Fibroblast of lung (primary cell): Measurements from ENCODE around the gene FOXD1. TPM values are rescaled to one million over a fixed set of nuclear protein-coding genes. Genes with fewer than 3 reads are reported as not detected.

ENCODE experiments used
- DNase-seq, 2 donors: peaks; one replicate each; pipeline versions ENCODE4 v3.0.0 to v3.0.0-alpha.2; 2010; ENCODE audit warnings: low read depth in 2 of 2
- H2AFZ ChIP-seq: 2 replicates; pipeline ENCODE4 v1.5.1; 2012; ENCODE audit warnings: low read length, control low read depth, inconsistent platforms
- H3K27ac ChIP-seq: 2 replicates; pipeline ENCODE4 v1.5.1; 2011; ENCODE audit warnings: low read length, control low read depth; ENCODE audit not compliant: insufficient read depth
- H3K27me3 ChIP-seq: 2 replicates; pipeline ENCODE4 v1.5.1; 2011; ENCODE audit warnings: mild to moderate bottlenecking, low read length; ENCODE audit not compliant: control insufficient read depth, insufficient read depth
- H3K36me3 ChIP-seq: 2 replicates; pipeline ENCODE4 v1.5.1; 2011; ENCODE audit warnings: low read length; ENCODE audit not compliant: control insufficient read depth, insufficient read depth
- H3K4me1 ChIP-seq: 2 replicates; pipeline ENCODE4 v1.5.1; 2011; ENCODE audit warnings: low read length; ENCODE audit not compliant: control insufficient read depth, insufficient read depth; ENCODE audit errors: extremely low read depth
- H3K4me2 ChIP-seq: 2 replicates; pipeline ENCODE4 v1.5.1; 2011; ENCODE audit warnings: low read length, control low read depth; ENCODE audit not compliant: insufficient read depth; ENCODE audit errors: extremely low read depth
- H3K4me3 ChIP-seq, 4 experiments: fragments of 200-600 bp in 1 of 4; sonication (generic) in 1 of 4; replicated peaks in 1 of 4; 2 replicates each; pipeline ENCODE4 v1.5.1; 2011 to 2016; ENCODE audit warnings: low read length in 4 of 4, low read depth in 3 of 4, mild to moderate bottlenecking in 3 of 4, control low read depth in 2 of 4, inconsistent platforms in 1 of 4, mixed read lengths in 1 of 4; ENCODE audit not compliant: insufficient read depth in 1 of 4; ENCODE audit errors: control extremely low read depth in 1 of 4
- H3K79me2 ChIP-seq: 2 replicates; pipeline ENCODE4 v1.5.1; 2012; ENCODE audit warnings: mild to moderate bottlenecking, low read length, inconsistent platforms; ENCODE audit not compliant: control insufficient read depth, insufficient read depth
- H3K9ac ChIP-seq: 2 replicates; pipeline ENCODE4 v1.5.1; 2011; ENCODE audit warnings: mild to moderate bottlenecking, low read length, control low read depth; ENCODE audit not compliant: insufficient read depth
- H3K9me3 ChIP-seq: 2 replicates; pipeline ENCODE4 v1.5.1; 2012; ENCODE audit warnings: low read depth, low read length; ENCODE audit not compliant: control insufficient read depth, insufficient read depth
- H4K20me1 ChIP-seq: 2 replicates; pipeline ENCODE4 v1.5.1; 2011; ENCODE audit warnings: low read length; ENCODE audit not compliant: control insufficient read depth, insufficient read depth; ENCODE audit errors: extremely low read depth
- CTCF ChIP-seq, 2 donors: IDR thresholded peaks in 1 of 2; conservative IDR thresholded peaks in 1 of 2; 1 replicate in 1 of 2; 2 replicates in 1 of 2; pipeline ENCODE4 v1.5.1; 2011 to 2012; ENCODE audit warnings: low read length in 2 of 2, control low read depth in 1 of 2, inconsistent platforms in 1 of 2, low read depth in 1 of 2, mild to moderate bottlenecking in 1 of 2
- EZH2 ChIP-seq: IDR thresholded peaks from 2 replicates; pipeline ENCODE4 v1.5.1; 2012; ENCODE audit warnings: low read length, control low read depth, mild to moderate bottlenecking; ENCODE audit errors: missing control alignments
- polyA plus RNA-seq, 2 donors: library from polyadenylated mRNA; depleted of rRNA in 1 of 2; stranded (reverse) in 1 of 2; unstranded in 1 of 2; fragments of >200 nt; gene quantifications; 2 replicates each; pipeline ENCODE4 v1.2.1, GENCODE V29; 2011 to 2012; ENCODE audit warnings: missing spikeins in 1 of 2
- total RNA-seq: library from RNA; depleted of rRNA; stranded (reverse); fragments of >200 nt; gene quantifications from 2 replicates; pipeline ENCODE4 v1.2.1, GENCODE V29; 2014

FOXD1 gene
- total and polyA plus RNA-seq, 2 donors (not counting 1 experiment from before 2014, with no cell fraction given) = 1.5 to 8.7 TPM

- Histone ChIP-seq H3K27me3 (peaks cover 9% of the 10 kb centered on the region), H2AFZ (no peak overlapping the region), H3K9ac (no peak overlapping the region), H3K9me3 (no peaks in the 10 kb centered on the region), H3K4me1 (no peaks in the 10 kb centered on the region), H3K4me3 (no peak overlapping the region), H4K20me1 (no peaks in the 10 kb centered on the region), H3K27ac (no peak overlapping the region), H3K79me2 (no peaks in the 10 kb centered on the region), H3K36me3 (no peaks in the 10 kb centered on the region), H3K4me2 (no peak overlapping the region)
- TF ChIP-seq EZH2 (no peak), CTCF (conservative IDR thresholded peaks at IDR 0.05 in 1 of 2, IDR thresholded peaks at IDR 0.05 in 1 of 2; ENCODE audit: low read depth in 1 of 2, low read length in 2 of 2) (no peak)
- peak; percentile 58 to 84 for DNase-seq
Measured at GRCh38 chr5:73482383-73483136, 34.0 kb upstream of the FOXD1 start.

GRCh38 chr5:73480500-73480899, 31.9 kb upstream of the FOXD1 start:
- no peak overlapping the region for H3K4me2 ChIP-seq
- H3K4me1 ChIP-seq = no peaks in the 10 kb centered on the region
- DNase-seq = no peak
- no peaks in the 10 kb centered on the region for H3K9me3 ChIP-seq
- H2AFZ ChIP-seq = no peak overlapping the region
- H3K79me2 ChIP-seq = no peaks in the 10 kb centered on the region
- no peaks in the 10 kb centered on the region for H3K36me3 ChIP-seq
- peaks cover 13% of the 10 kb centered on the region for H3K27me3 ChIP-seq
- H3K27ac ChIP-seq = no peak overlapping the region
- no peaks in the 10 kb centered on the region for H4K20me1 ChIP-seq
- no peak overlapping the region for H3K9ac ChIP-seq
- TF ChIP-seq EZH2 = no peak
- TF ChIP-seq CTCF (conservative IDR thresholded peaks at IDR 0.05 in 1 of 2, IDR thresholded peaks at IDR 0.05 in 1 of 2; ENCODE audit: low read depth in 1 of 2, low read length in 2 of 2) = no peak
- H3K4me3 ChIP-seq = no peak overlapping the region

- no peak overlapping the region for H3K4me2 ChIP-seq
- H3K27me3 ChIP-seq = peaks cover 3% of the 10 kb centered on the region
- H3K79me2 ChIP-seq = no peaks in the 10 kb centered on the region
- H3K9ac ChIP-seq = no peak overlapping the region
- no peak for DNase-seq
- H4K20me1 ChIP-seq = no peaks in the 10 kb centered on the region
- H3K9me3 ChIP-seq = no peaks in the 10 kb centered on the region
- no peaks in the 10 kb centered on the region for H3K4me1 ChIP-seq
- no peak overlapping the region for H2AFZ ChIP-seq
- TF ChIP-seq CTCF (conservative IDR thresholded peaks at IDR 0.05 in 1 of 2, IDR thresholded peaks at IDR 0.05 in 1 of 2; ENCODE audit: low read depth in 1 of 2, low read length in 2 of 2) (no peak), EZH2 (no peak)
- no peak overlapping the region for H3K27ac ChIP-seq
- no peaks in the 10 kb centered on the region for H3K36me3 ChIP-seq
- H3K4me3 ChIP-seq = no peak overlapping the region
Measured at GRCh38 chr5:73472116-73472515, 23.5 kb upstream of the FOXD1 start.
